ENCODE results near the gene CEP112.

CEP112 gene

DNA sequence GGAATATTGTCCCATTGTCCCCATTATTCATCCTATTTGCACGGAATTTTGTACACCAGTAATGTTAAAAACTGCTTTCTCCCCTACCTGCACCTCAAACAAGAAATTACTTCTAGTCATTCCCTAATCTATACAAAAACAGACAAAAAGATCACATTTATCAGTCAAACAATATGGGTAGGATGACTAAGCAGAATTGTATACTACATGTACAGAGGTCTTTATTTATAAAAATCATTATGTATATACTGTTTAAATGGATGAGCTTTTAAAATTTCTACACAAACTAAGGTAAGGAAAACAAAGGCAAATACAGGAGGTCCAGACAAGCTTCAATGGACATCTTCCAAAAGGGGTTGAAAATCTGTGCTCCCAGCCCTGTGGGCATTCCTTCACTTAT is 137.7 kb downstream of the CEP112 start:
- no peak overlapping the region for H3K9ac ChIP-seq (ENCODE audit: low read depth, low read length)
- H3K4me3 ChIP-seq (ENCODE audit: low read length): no peak overlapping the region
- H3K4me1 ChIP-seq (ENCODE audit: control insufficient read depth, insufficient read depth, low read length): no peaks in the 10 kb centered on the region
- H3K27me3 ChIP-seq (ENCODE audit: control insufficient read depth, insufficient read depth, low read length): no peaks in the 10 kb centered on the region
- H3K36me3 ChIP-seq (ENCODE audit: insufficient read depth, low read length): peaks cover 8% of the 10 kb centered on the region
- no peaks in the 10 kb centered on the region for H3K9me3 ChIP-seq (replicated peaks; ENCODE audit: low read length)
- no peak overlapping the region for H3K4me2 ChIP-seq (ENCODE audit: low read length)

DNA sequence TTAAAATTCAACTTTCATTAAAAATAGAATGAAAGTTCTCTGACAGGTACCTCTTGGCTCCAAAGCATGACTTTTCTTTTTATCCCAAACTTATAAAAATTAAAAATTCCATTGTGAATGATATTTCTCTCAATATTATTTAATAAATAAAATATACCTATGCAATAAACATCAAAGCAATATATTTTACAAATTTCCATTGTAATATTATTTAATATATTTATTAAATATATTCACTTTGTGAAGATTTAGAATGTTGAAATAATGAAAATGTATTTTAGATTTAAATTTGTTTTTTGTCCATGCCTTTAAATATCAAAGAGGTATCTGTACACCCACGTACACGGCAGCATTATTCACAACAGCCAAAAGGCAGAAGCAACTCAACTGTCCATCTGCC is 147.8 kb downstream of the CEP112 start:
- no peaks in the 10 kb centered on the region for H3K36me3 ChIP-seq (ENCODE audit: insufficient read depth, low read length)
- H3K4me1 ChIP-seq (ENCODE audit: control insufficient read depth, insufficient read depth, low read length): no peaks in the 10 kb centered on the region
- H3K27me3 ChIP-seq (ENCODE audit: control insufficient read depth, insufficient read depth, low read length): no peaks in the 10 kb centered on the region
- no peak overlapping the region for H3K4me2 ChIP-seq (ENCODE audit: low read length)
- no peak overlapping the region for H3K4me3 ChIP-seq (ENCODE audit: low read length)
- H3K9me3 ChIP-seq (replicated peaks; ENCODE audit: low read length): no peaks in the 10 kb centered on the region
- no peak overlapping the region for H3K9ac ChIP-seq (ENCODE audit: low read depth, low read length)

- Histone ChIP-seq H3K9me3 (replicated peaks; ENCODE audit: low read length) (no peaks in the 10 kb centered on the region), H3K4me3 (ENCODE audit: low read length) (no peak overlapping the region), H3K9ac (ENCODE audit: low read depth, low read length) (no peak overlapping the region), H3K4me1 (ENCODE audit: control insufficient read depth, insufficient read depth, low read length) (no peaks in the 10 kb centered on the region), H3K4me2 (ENCODE audit: low read length) (no peak overlapping the region), H3K27me3 (ENCODE audit: control insufficient read depth, insufficient read depth, low read length) (no peaks in the 10 kb centered on the region), H3K36me3 (ENCODE audit: insufficient read depth, low read length) (no peaks in the 10 kb centered on the region)
Measured at GRCh38 chr17:66043419-66043818, 148.5 kb downstream of the CEP112 start.

- H3K36me3 ChIP-seq (ENCODE audit: insufficient read depth, low read length): no peaks in the 10 kb centered on the region
- no peak overlapping the region for H3K9ac ChIP-seq (ENCODE audit: low read depth, low read length)
- H3K4me3 ChIP-seq (ENCODE audit: low read length): no peak overlapping the region
- H3K27me3 ChIP-seq (ENCODE audit: control insufficient read depth, insufficient read depth, low read length): no peaks in the 10 kb centered on the region
- no peak overlapping the region for H3K4me2 ChIP-seq (ENCODE audit: low read length)
- H3K9me3 ChIP-seq (replicated peaks; ENCODE audit: low read length): no peaks in the 10 kb centered on the region
- H3K4me1 ChIP-seq (ENCODE audit: control insufficient read depth, insufficient read depth, low read length): no peaks in the 10 kb centered on the region
Measured at GRCh38 chr17:66040402-66040801, 151.5 kb downstream of the CEP112 start.

- no peaks in the 10 kb centered on the region for H3K27me3 ChIP-seq (ENCODE audit: control insufficient read depth, insufficient read depth, low read length)
- H3K36me3 ChIP-seq (ENCODE audit: insufficient read depth, low read length): peaks cover 3% of the 10 kb centered on the region
- no peak overlapping the region for H3K9ac ChIP-seq (ENCODE audit: low read depth, low read length)
Measured at GRCh38 chr17:66038125-66038524, 153.8 kb downstream of the CEP112 start.

DNA sequence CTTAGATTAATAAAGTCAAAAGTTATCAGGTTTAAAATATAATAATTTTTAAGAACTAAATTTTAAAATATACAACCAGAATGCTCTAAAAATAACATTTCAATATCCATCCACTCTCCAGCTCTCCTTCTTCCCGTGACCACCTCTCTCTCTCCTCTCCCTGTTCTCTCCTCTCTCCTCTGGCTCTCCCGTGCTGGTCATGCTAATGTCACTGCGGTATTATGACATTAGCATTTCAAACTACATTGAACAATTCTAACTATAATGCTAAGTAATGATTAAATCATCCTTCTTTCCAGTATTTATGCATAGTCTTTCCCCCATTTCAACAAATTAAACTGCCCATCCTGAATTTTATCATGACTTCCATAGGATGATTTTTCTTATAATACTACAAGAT is 154.7 kb downstream of the CEP112 start:
- peaks cover 3% of the 10 kb centered on the region for H3K36me3 ChIP-seq (ENCODE audit: insufficient read depth, low read length)
- H3K9me3 ChIP-seq (replicated peaks; ENCODE audit: low read length): no peaks in the 10 kb centered on the region
- no peak overlapping the region for H3K4me3 ChIP-seq (ENCODE audit: low read length)
- H3K9ac ChIP-seq (ENCODE audit: low read depth, low read length): no peak overlapping the region
- no peaks in the 10 kb centered on the region for H3K27me3 ChIP-seq (ENCODE audit: control insufficient read depth, insufficient read depth, low read length)
- H3K4me2 ChIP-seq (ENCODE audit: low read length): no peak overlapping the region
- H3K4me1 ChIP-seq (ENCODE audit: control insufficient read depth, insufficient read depth, low read length): no peaks in the 10 kb centered on the region

More at GRCh38 chr17:66038125-66038524, 153.8 kb downstream of the CEP112 start:
- Histone ChIP-seq H3K4me2 (ENCODE audit: low read length) (no peak overlapping the region), H3K4me1 (ENCODE audit: control insufficient read depth, insufficient read depth, low read length) (no peaks in the 10 kb centered on the region), H3K9me3 (replicated peaks; ENCODE audit: low read length) (no peaks in the 10 kb centered on the region), H3K4me3 (ENCODE audit: low read length) (no peak overlapping the region)

- Histone ChIP-seq H3K4me2 (ENCODE audit: low read length) (no peak overlapping the region), H3K36me3 (ENCODE audit: insufficient read depth, low read length) (peaks cover 3% of the 10 kb centered on the region), H3K4me1 (ENCODE audit: control insufficient read depth, insufficient read depth, low read length) (no peaks in the 10 kb centered on the region), H3K27me3 (ENCODE audit: control insufficient read depth, insufficient read depth, low read length) (no peaks in the 10 kb centered on the region), H3K9ac (ENCODE audit: low read depth, low read length) (no peak overlapping the region), H3K4me3 (ENCODE audit: low read length) (no peak overlapping the region), H3K9me3 (replicated peaks; ENCODE audit: low read length) (no peaks in the 10 kb centered on the region)
Measured at GRCh38 chr17:66032082-66032712, 159.7 kb downstream of the CEP112 start.

GRCh38 chr17:66025551-66025950 is 166.4 kb downstream of the CEP112 start:
- H3K9me3 ChIP-seq (replicated peaks; ENCODE audit: low read length): no peaks in the 10 kb centered on the region
- peaks cover 6% of the 10 kb centered on the region for H3K36me3 ChIP-seq (ENCODE audit: insufficient read depth, low read length)
- H3K4me3 ChIP-seq (ENCODE audit: low read length): no peak overlapping the region
- no peaks in the 10 kb centered on the region for H3K4me1 ChIP-seq (ENCODE audit: control insufficient read depth, insufficient read depth, low read length)
- H3K4me2 ChIP-seq (ENCODE audit: low read length): no peak overlapping the region
- H3K27me3 ChIP-seq (ENCODE audit: control insufficient read depth, insufficient read depth, low read length): no peaks in the 10 kb centered on the region
- H3K9ac ChIP-seq (ENCODE audit: low read depth, low read length): no peak overlapping the region

GRCh38 chr17:66021757-66022156 is 170.2 kb downstream of the CEP112 start:
- H3K4me2 ChIP-seq (ENCODE audit: low read length): no peak overlapping the region
- H3K36me3 ChIP-seq (ENCODE audit: insufficient read depth, low read length): peaks cover 6% of the 10 kb centered on the region
- no peaks in the 10 kb centered on the region for H3K4me1 ChIP-seq (ENCODE audit: control insufficient read depth, insufficient read depth, low read length)
- H3K27me3 ChIP-seq (ENCODE audit: control insufficient read depth, insufficient read depth, low read length): no peaks in the 10 kb centered on the region
- no peak overlapping the region for H3K9ac ChIP-seq (ENCODE audit: low read depth, low read length)
- H3K9me3 ChIP-seq (replicated peaks; ENCODE audit: low read length): no peaks in the 10 kb centered on the region
- no peak overlapping the region for H3K4me3 ChIP-seq (ENCODE audit: low read length)

GRCh38 chr17:66018786-66019185 is 173.1 kb downstream of the CEP112 start:
- H3K36me3 ChIP-seq (ENCODE audit: insufficient read depth, low read length): peaks cover 8% of the 10 kb centered on the region

GRCh38 chr17:66016231-66016630 is 175.7 kb downstream of the CEP112 start:
- Histone ChIP-seq H3K27me3 (ENCODE audit: control insufficient read depth, insufficient read depth, low read length) (no peaks in the 10 kb centered on the region), H3K9ac (ENCODE audit: low read depth, low read length) (no peak overlapping the region), H3K36me3 (ENCODE audit: insufficient read depth, low read length) (peaks cover 6% of the 10 kb centered on the region), H3K4me2 (ENCODE audit: low read length) (no peak overlapping the region), H3K9me3 (replicated peaks; ENCODE audit: low read length) (no peaks in the 10 kb centered on the region), H3K4me3 (ENCODE audit: low read length) (no peak overlapping the region), H3K4me1 (ENCODE audit: control insufficient read depth, insufficient read depth, low read length) (no peaks in the 10 kb centered on the region)

More at GRCh38 chr17:66018786-66019185, 173.1 kb downstream of the CEP112 start:
- Histone ChIP-seq H3K9me3 (replicated peaks; ENCODE audit: low read length) (no peaks in the 10 kb centered on the region), H3K27me3 (ENCODE audit: control insufficient read depth, insufficient read depth, low read length) (no peaks in the 10 kb centered on the region), H3K4me3 (ENCODE audit: low read length) (no peak overlapping the region), H3K9ac (ENCODE audit: low read depth, low read length) (no peak overlapping the region), H3K4me2 (ENCODE audit: low read length) (no peak overlapping the region), H3K4me1 (ENCODE audit: control insufficient read depth, insufficient read depth, low read length) (no peaks in the 10 kb centered on the region)

- Histone ChIP-seq H3K4me1 (ENCODE audit: control insufficient read depth, insufficient read depth, low read length) (no peaks in the 10 kb centered on the region), H3K36me3 (ENCODE audit: insufficient read depth, low read length) (peaks cover 2% of the 10 kb centered on the region), H3K9me3 (replicated peaks; ENCODE audit: low read length) (no peaks in the 10 kb centered on the region), H3K4me2 (ENCODE audit: low read length) (no peak overlapping the region), H3K27me3 (ENCODE audit: control insufficient read depth, insufficient read depth, low read length) (no peaks in the 10 kb centered on the region), H3K9ac (ENCODE audit: low read depth, low read length) (no peak overlapping the region), H3K4me3 (ENCODE audit: low read length) (no peak overlapping the region)
Measured at GRCh38 chr17:66008680-66009079, 183.3 kb downstream of the CEP112 start.
